ENCODE data around the gene TMEM192.
"Not testable (repeated sequence)": the region's sequence is repeated elsewhere in the genome, so short reads cannot be mapped to it uniquely, and the experiment has no call there.

Gene TMEM192

DNA sequence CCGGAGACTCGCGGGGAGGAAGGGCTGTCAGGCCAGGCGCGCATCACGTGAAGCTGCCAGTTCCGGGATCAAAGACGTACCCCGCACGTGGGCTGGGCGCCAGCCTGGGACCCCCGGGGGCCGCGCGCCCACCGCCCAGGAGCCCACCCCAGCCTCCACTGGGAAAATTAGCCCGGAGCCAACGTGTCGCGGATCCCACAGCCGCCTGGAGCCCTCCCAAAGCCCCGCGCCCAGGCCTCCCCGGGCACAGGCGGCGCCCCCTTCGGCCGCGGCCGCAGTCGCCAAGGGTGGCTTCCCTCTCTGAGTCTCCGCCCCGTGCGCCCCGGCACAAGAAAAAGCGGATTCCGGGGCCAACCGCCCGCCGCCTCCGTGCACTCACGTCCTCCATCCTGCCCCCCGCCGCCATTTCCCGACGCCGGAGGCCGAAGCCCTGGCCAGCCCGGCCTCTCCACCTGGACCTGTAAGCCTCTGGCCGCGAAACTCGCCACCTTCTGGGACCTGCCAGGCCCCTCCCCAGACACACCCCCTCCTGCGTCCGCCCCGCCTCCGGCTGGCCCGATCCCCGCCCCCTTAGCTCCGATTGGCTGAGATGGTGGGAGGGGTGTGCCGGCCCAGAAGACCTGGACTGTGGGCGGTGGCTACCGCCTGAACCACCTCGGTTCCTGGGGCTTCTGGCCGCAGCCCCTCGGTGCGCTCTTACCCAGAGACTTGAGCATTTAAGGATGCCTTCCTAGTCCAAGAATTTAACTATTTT lies at the start of gene TMEM192:
Gene TMEM192 (minus strand): TSS at position 493 of the 754 bp plus-strand sequence. CDS start 87 bp downstream, at position 406.
- DNase-seq (ENCODE audit: extremely low read depth in 1 of 2, low read depth in 1 of 2), result peak; percentile 86 to 87

DNA sequence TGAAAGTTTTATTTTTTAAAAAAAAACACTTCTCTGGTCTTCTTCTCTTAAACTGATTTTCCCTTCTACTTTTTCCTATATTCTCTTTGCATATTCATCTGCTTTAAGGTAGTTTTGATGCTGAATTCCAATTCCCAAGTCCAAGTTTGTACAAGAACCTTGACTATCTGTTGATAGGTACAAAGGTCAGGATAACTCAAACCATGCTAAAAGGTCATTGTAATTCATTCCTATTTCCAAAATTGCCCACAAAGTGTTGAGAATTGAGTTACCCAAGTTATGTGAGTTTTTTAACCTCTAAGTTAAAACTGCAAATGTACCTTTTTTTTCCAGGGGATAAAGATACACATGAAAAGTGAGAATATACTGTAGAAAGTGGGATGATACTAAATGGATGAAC lies 46.1 kb upstream of the TMEM192 start:
- no peak for DNase-seq (ENCODE audit: extremely low read depth in 1 of 2, low read depth in 1 of 2)

DNA sequence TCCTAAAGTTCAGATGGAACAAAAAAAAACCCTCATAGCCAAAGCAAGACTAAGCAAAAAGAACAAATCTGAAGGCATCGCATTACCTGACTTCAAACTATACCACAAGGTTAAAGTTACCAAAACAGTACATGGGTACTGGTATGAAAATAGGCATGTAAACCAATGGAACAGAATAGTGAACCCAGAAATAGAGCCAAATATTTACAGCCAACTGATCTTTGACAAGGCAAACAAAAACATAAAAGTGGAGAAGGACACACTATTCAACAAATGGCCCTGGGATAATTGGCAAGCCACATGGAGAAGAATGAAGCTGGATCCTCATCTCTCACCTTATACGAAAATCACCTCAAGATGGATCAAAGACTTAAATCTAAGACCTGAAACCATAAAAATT lies 44.2 kb upstream of the TMEM192 start:
- DNase-seq (ENCODE audit: extremely low read depth in 1 of 2, low read depth in 1 of 2), result no peak

DNA sequence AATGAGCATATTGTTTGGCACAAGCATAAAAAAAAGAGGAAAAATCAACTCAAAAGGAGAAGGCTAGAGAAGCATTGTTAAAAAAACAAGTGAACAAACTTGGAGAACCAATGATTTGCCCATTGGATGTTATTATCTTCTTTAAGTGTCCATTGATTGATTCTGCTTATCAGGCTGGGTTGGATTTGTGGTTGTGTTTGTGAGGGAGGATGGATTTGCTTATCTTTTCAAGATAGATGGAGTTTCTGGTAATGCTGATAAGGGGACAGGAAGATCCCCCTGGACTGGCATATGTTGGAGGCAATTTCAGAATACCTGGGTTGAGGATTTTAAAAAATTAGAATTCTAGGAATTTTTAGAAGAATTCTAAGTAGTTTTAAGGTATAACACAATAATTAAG lies 41.8 kb upstream of the TMEM192 start:
- DNase-seq (ENCODE audit: extremely low read depth in 1 of 2, low read depth in 1 of 2), result no peak

- no peak for DNase-seq (ENCODE audit: extremely low read depth in 1 of 2, low read depth in 1 of 2)
These were observed 39.9 kb upstream of the TMEM192 start for GRCh38 chr4:165152527-165152926.

GRCh38 chr4:165151734-165152133 lies 39.1 kb upstream of the TMEM192 start:
- no peak for DNase-seq (ENCODE audit: extremely low read depth in 1 of 2, low read depth in 1 of 2)

DNA sequence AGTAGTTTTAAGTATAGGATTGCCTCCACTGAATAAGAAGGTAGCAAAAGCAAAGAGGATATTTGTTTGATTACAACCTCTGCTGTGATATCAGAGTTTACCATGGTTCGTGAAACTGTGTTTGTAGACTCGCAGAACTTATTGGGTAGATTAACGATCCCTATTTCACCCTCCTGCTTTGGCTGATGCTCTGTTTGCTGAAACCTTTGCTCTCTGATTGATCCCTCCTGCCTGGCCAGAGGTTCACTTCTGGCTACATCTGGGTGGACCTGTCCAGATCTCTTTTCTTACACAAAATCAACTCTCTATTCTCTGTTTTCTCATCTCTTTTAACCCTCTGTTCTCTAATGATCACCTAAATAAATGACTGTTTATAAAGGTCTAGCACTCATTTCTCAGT lies 37.9 kb upstream of the TMEM192 start:
- DNase-seq (ENCODE audit: extremely low read depth in 1 of 2, low read depth in 1 of 2), result no peak

GRCh38 chr4:165138843-165139242 lies 26.2 kb upstream of the TMEM192 start:
- no peak for DNase-seq (ENCODE audit: extremely low read depth in 1 of 2, low read depth in 1 of 2)

- no peak for DNase-seq (ENCODE audit: extremely low read depth in 1 of 2, low read depth in 1 of 2)
These were observed 24.5 kb upstream of the TMEM192 start for GRCh38 chr4:165137205-165137604.

DNA sequence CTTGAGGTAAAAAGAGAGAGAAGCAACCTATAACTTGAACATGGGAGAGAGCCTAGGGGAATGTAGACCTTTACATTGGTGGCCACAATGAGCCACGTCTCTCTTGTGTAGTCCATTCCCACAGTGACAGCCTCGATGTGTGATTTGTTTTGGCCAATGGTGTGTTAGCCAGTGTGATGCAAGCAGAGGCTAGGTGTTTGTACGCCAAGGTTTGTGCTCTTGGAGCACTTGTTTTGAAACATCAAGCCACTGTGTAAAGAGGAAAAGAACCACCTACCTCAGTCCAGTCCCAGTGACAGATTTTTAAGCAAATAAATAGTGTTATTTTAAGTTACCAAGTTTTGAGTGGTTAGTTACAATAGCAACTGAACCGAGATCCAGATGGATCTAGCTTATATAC lies 23.9 kb upstream of the TMEM192 start:
- no peak for DNase-seq (ENCODE audit: extremely low read depth in 1 of 2, low read depth in 1 of 2)

DNA sequence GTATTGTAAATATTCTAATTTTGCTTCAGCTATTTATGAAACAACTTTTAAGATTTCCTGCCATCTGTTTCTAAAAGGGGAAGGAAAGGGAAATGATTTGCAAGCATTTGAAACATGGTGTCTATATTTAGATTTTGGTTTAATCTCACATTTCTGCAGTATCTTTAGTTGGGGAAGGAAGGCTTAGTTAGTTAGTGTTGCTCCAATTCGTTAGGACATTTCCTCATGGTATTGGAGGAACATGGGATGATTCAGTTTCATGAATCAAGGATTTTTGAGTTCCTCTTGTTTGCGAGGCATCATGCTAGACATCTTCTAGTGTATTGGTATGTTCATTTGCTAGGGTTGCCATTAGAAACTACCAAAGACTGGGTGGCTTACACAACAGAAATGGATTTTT lies 20.5 kb upstream of the TMEM192 start:
- no peak for DNase-seq (ENCODE audit: extremely low read depth in 1 of 2, low read depth in 1 of 2)

GRCh38 chr4:165131247-165131832 lies 18.7 kb upstream of the TMEM192 start:
- peak; percentile 15 to 52 for DNase-seq (ENCODE audit: extremely low read depth in 1 of 2, low read depth in 1 of 2)

DNA sequence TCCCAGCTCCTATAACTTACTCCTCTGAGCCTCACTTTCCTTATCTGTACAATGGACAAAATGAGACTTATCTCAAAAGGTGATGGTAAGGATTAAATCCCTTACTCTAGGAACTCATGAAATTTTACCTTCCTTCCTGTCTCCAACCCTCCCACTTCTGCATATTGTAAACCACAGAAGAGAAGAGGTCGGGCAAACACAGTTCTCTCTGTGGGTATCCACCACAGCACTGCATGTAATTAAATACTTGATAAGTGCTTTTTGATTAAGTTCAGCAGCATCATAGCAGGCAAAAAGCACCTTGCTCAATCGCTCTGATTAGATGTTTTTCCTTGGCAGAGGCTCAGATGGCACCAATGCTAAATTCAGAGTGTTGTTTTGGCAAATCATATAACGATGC lies 17.3 kb upstream of the TMEM192 start:
- no peak for DNase-seq (ENCODE audit: extremely low read depth in 1 of 2, low read depth in 1 of 2)

- not testable (repeated sequence) for DNase-seq (ENCODE audit: extremely low read depth in 1 of 2, low read depth in 1 of 2)
These were observed 13.3 kb upstream of the TMEM192 start for GRCh38 chr4:165125869-165126499.

DNA sequence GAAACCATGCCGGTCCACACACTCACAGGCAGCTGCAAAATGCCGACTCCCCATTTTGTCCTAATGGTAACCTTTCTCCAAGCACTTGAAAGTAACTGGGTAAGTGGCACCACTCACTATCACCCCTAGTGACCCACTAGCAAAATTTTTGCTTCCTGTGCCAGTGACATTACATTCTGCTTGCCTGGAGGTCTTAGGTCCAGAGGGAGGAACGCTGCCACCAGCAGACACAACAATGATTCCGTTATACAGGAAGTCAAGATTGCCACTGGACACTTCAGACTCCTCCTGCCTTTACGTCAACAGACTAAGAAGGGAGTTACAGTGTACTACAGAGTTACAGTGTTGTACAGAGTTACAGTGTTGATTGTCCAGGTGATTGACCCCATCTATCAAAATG lies 11.8 kb upstream of the TMEM192 start:
- no peak for DNase-seq (ENCODE audit: extremely low read depth in 1 of 2, low read depth in 1 of 2)

GRCh38 chr4:165118256-165118909 lies 5.7 kb upstream of the TMEM192 start:
- DNase-seq (ENCODE audit: extremely low read depth in 1 of 2, low read depth in 1 of 2), result no peak

- no peak for DNase-seq (ENCODE audit: extremely low read depth in 1 of 2, low read depth in 1 of 2)
These were observed 2.6 kb upstream of the TMEM192 start for GRCh38 chr4:165115301-165115700.

DNA sequence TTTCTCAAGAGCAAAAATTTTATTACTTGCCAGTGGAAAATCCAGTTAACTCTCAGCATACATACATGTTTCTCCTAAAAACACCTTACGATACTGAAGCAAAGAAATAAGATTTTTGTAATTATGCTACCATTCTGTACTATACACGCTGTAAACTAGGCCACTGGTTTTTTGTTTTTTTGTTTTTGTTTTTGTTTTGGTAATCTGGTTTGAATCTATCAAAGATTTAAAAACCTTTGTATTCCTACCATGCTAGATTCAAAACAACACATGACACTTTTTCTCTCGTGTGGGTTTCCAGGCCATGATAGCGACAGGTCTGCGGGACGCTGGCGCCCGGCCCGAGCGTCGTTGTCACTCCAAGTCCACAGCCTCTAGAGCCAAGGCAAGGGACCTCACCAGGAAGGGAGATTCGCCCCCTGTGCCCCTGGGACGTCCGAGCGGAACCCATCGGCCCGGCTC lies 723 bp downstream of the TMEM192 start:
- no peak for DNase-seq (ENCODE audit: extremely low read depth in 1 of 2, low read depth in 1 of 2)

- DNase-seq (ENCODE audit: extremely low read depth in 1 of 2, low read depth in 1 of 2), result no peak
These were observed 6.1 kb downstream of the TMEM192 start for GRCh38 chr4:165106518-165106917.

GRCh38 chr4:165101641-165102040 lies 11.0 kb downstream of the TMEM192 start:
- DNase-seq (ENCODE audit: extremely low read depth in 1 of 2, low read depth in 1 of 2), result no peak

GRCh38 chr4:165096776-165097175 lies 15.9 kb downstream of the TMEM192 start:
- no peak for DNase-seq (ENCODE audit: extremely low read depth in 1 of 2, low read depth in 1 of 2)

- no peak for DNase-seq (ENCODE audit: extremely low read depth in 1 of 2, low read depth in 1 of 2)
These were observed 17.4 kb downstream of the TMEM192 start for GRCh38 chr4:165095291-165095690.

Data from stimulated activated CD8-positive, alpha-beta memory T cell treated with anti-CD3 and anti-CD28 coated beads, Interleukin-7, amount 100 ng/mL, for 48 hours (primary cell).